HPDE6-E6E7 (cell line): Measurements from ENCODE around the gene FAM120C.

ENCODE experiments used
- DNase-seq: peaks from one replicate; pipeline ENCODE4 v3.0.0; 2011; ENCODE audit warnings: missing footprints; ENCODE audit errors: extremely low spot score

FAM120C gene

GRCh38 chrX:54030329-54030728 is 152.7 kb downstream of the FAM120C start:
- no peak for DNase-seq

GRCh38 chrX:54029529-54030143 is 153.4 kb downstream of the FAM120C start:
- DNase-seq, result no peak

- no peak for DNase-seq
Measured at GRCh38 chrX:54024350-54024749, 158.7 kb downstream of the FAM120C start.
